VCaP (cell line): ENCODE measurements around the gene CYB561.

ENCODE experiments used
- H3K27ac ChIP-seq: fragments of 450-650 bp; 2 replicates; pipeline ENCODE4 v1.5.1; 2017
- CTCF ChIP-seq: fragments of 450-650 bp; conservative IDR thresholded peaks from 2 replicates; pipeline ENCODE4 v1.5.1; 2017; ENCODE audit warnings: mild to moderate bottlenecking, moderate library complexity

Gene CYB561

GRCh38 chr17:63440127-63440769 lies 5.9 kb downstream of the CYB561 start:
- H3K27ac ChIP-seq, result no peak overlapping the region
- TF ChIP-seq CTCF, result no peak

- no peak overlapping the region for H3K27ac ChIP-seq
- TF ChIP-seq CTCF, result no peak
Measured at GRCh38 chr17:63439687-63440086, 6.4 kb downstream of the CYB561 start.

- TF ChIP-seq CTCF, result no peak
- no peak overlapping the region for H3K27ac ChIP-seq
Measured at GRCh38 chr17:63438092-63439051, 7.7 kb downstream of the CYB561 start.

GRCh38 chr17:63437287-63438091 lies 8.6 kb downstream of the CYB561 start:
- peak overlapping the region; percentile 88 for H3K27ac ChIP-seq
- no peak for TF ChIP-seq CTCF

GRCh38 chr17:63436523-63437110 lies 9.5 kb downstream of the CYB561 start:
- peak overlapping the region; percentile 88 for H3K27ac ChIP-seq
- TF ChIP-seq CTCF, result no peak; the same call in 1 of the 2 replicates

- peak; percentile 37 for TF ChIP-seq CTCF
- peak overlapping the region; percentile 88 for H3K27ac ChIP-seq
Measured at GRCh38 chr17:63435681-63436522, 10.2 kb downstream of the CYB561 start.
